GM23338 (cell line): ENCODE results near the gene IRX1. TPM values are rescaled to one million over a fixed set of nuclear protein-coding genes. Genes with fewer than 3 reads are reported as not detected.

Source experiments
- ATAC-seq: fragments of 200-7000 bp; cut with Tn5 transposase; 3 replicates; pipeline ENCODE4 v1.9.1; 2020
- DNase-seq: peaks from one replicate; pipeline ENCODE4 v3.0.0-alpha.2; 2015; ENCODE audit warnings: low spot score
- H2AFZ ChIP-seq: fragments of 200-600 bp; sonication (generic); 2 replicates; pipeline ENCODE4 v1.8.0; 2016; ENCODE audit warnings: antibody characterized with exemption, mild to moderate bottlenecking, moderate library complexity
- H3F3A ChIP-seq: fragments of 200-600 bp; sonication (generic); replicated peaks from 2 replicates; pipeline ENCODE4 v1.8.0; 2017; ENCODE audit warnings: antibody characterized with exemption, mixed run types, low read depth
- H3K27ac ChIP-seq: fragments of 200-600 bp; sonication (generic); 2 replicates; pipeline ENCODE4 v1.6.1; 2016; ENCODE audit warnings: low read depth
- H3K27me3 ChIP-seq: fragments of 200-600 bp; sonication (generic); 2 replicates; pipeline ENCODE4 v1.8.0; 2016; ENCODE audit warnings: mild to moderate bottlenecking, mixed run types, moderate library complexity; ENCODE audit not compliant: insufficient read depth
- H3K36me3 ChIP-seq: fragments of 200-600 bp; sonication (generic); 2 replicates; pipeline ENCODE4 v1.8.0; 2016; ENCODE audit warnings: mild to moderate bottlenecking; ENCODE audit not compliant: insufficient read depth
- H3K4me1 ChIP-seq: fragments of 200-600 bp; sonication (generic); 2 replicates; pipeline ENCODE4 v1.8.0; 2016; ENCODE audit warnings: mild to moderate bottlenecking, moderate library complexity; ENCODE audit not compliant: insufficient read depth
- H3K4me2 ChIP-seq: fragments of 200-600 bp; sonication (generic); 2 replicates; pipeline ENCODE4 v1.7.1; 2017; ENCODE audit warnings: mixed run types
- H3K4me3 ChIP-seq: fragments of 200-600 bp; sonication (generic); 2 replicates; pipeline ENCODE4 v1.6.1; 2016; ENCODE audit warnings: mixed run types
- H3K79me2 ChIP-seq: fragments of 200-600 bp; sonication (generic); replicated peaks from 2 replicates; pipeline ENCODE4 v1.8.0; 2017; ENCODE audit warnings: mild to moderate bottlenecking; ENCODE audit not compliant: insufficient read depth
- H3K9me2 ChIP-seq: fragments of 200-600 bp; sonication (generic); 2 replicates; pipeline ENCODE4 v1.8.0; 2017; ENCODE audit not compliant: insufficient read depth
- H4K20me1 ChIP-seq: fragments of 200-600 bp; sonication (generic); replicated peaks from 2 replicates; pipeline ENCODE4 v1.8.0; 2017; ENCODE audit warnings: mild to moderate bottlenecking; ENCODE audit not compliant: insufficient read depth
- H3K27ac Mint-ChIP-seq: 2 replicates; pipeline ENCODE4 v1.8.0; 2020; ENCODE audit warnings: inconsistent platforms, mild to moderate bottlenecking, moderate library complexity, mixed read lengths
- H3K27me3 Mint-ChIP-seq: 3 replicates; pipeline ENCODE4 v1.8.0; 2022; ENCODE audit warnings: low read depth, mild to moderate bottlenecking, moderate library complexity, mixed read lengths, inconsistent platforms; ENCODE audit not compliant: insufficient read depth, poor library complexity
- H3K36me3 Mint-ChIP-seq: 3 replicates; pipeline ENCODE4 v1.8.0; 2021; ENCODE audit warnings: low read depth, mild to moderate bottlenecking, inconsistent platforms, moderate library complexity, mixed read lengths
- H3K4me1 Mint-ChIP-seq: 3 replicates; pipeline ENCODE4 v1.8.0; 2020; ENCODE audit warnings: mild to moderate bottlenecking, inconsistent platforms, mixed read lengths
- H3K4me3 Mint-ChIP-seq: 3 replicates; pipeline ENCODE4 v1.8.0; 2021; ENCODE audit warnings: moderate library complexity, mild to moderate bottlenecking, inconsistent platforms, mixed read lengths
- H3K9me3 Mint-ChIP-seq: 3 replicates; pipeline ENCODE4 v1.8.0; 2020; ENCODE audit warnings: moderate library complexity, mild to moderate bottlenecking, inconsistent platforms, mixed read lengths
- CREB1 ChIP-seq: fragments of 250-450 bp; sonication (Bioruptor Pico); IDR thresholded peaks from 2 replicates; pipeline ENCODE4 v1.5.0; 2020; ENCODE audit warnings: low read depth, mild to moderate bottlenecking, moderate library complexity
- CTCF ChIP-seq, 2 experiments: fragments of 200-600 bp in 1 of 2; sonication (generic) in 1 of 2; conservative IDR thresholded peaks; 2 replicates each; pipeline versions ENCODE4 v1.5.1 to v1.6.1; 2016 to 2017; ENCODE audit warnings: antibody characterized with exemption in 2 of 2, low read depth in 2 of 2, mild to moderate bottlenecking in 2 of 2, moderate library complexity in 1 of 2
- EZH2 ChIP-seq: fragments of 200-600 bp; sonication (generic); IDR thresholded peaks from one replicate; pipeline ENCODE4 v1.8.0; 2017; ENCODE audit warnings: antibody characterized with exemption, mild to moderate bottlenecking, low read depth; ENCODE audit not compliant: unreplicated experiment
- EZH2phosphoT487 ChIP-seq: fragments of 200-600 bp; sonication (generic); IDR thresholded peaks from one replicate; pipeline ENCODE4 v1.8.1; 2018; ENCODE audit warnings: antibody characterized with exemption; ENCODE audit not compliant: unreplicated experiment
- ZNF462 ChIP-seq: fragments of 250-450 bp; sonication (Bioruptor Pico); IDR thresholded peaks from 2 replicates; pipeline ENCODE4 v1.5.0; 2020; ENCODE audit warnings: mild to moderate bottlenecking, moderate library complexity
- polyA plus RNA-seq: library from polyadenylated mRNA; unstranded; fragments of >200 nt; fragmentation: Nextera tagmentation; extraction: Ambion mirVana; gene quantifications from 2 replicates; pipeline ENCODE4 v1.2.1, GENCODE V29; 2016
- total RNA-seq: library from RNA; depleted of rRNA; stranded (reverse); fragments of >200 nt; shearing (Covaris generic); gene quantifications from 2 replicates; pipeline ENCODE4 v1.2.3, GENCODE V29; 2014

IRX1 gene
- total and polyA plus RNA-seq, 2 experiments from 2014 or later: 0.11 to 1.8 TPM

GRCh38 chr5:3584724-3585531 is 10.7 kb upstream of the IRX1 start (continued):
- no peak for TF ChIP-seq CREB1 (CRISPR knock-in tag)

- Mint-ChIP-seq H3K9me3 (no peaks in the 10 kb centered on the region; the same call in 1 of the 3 replicates), H3K27ac (no peak overlapping the region)
These were observed 5.3 kb upstream of the IRX1 start for GRCh38 chr5:3590161-3590966.

More at GRCh38 chr5:3590161-3590966, 5.3 kb upstream of the IRX1 start:
- Histone ChIP-seq H3K4me1 (peaks cover 32% of the 10 kb centered on the region), H3K79me2 (no peaks in the 10 kb centered on the region), H3K4me3 (peak overlapping the region; percentile 55), H3K9me2 (no peaks in the 10 kb centered on the region), H3F3A (no peaks in the 10 kb centered on the region), H2AFZ (no peak overlapping the region), H3K27ac (no peak overlapping the region), H3K4me2 (peak overlapping the region; percentile 77), H4K20me1 (peaks cover 18% of the 10 kb centered on the region; the same call in 1 of the 2 replicates), H3K27me3 (peaks cover 97% of the 10 kb centered on the region), H3K36me3 (no peaks in the 10 kb centered on the region)
- peak overlapping the region; percentile 64 for H3K4me3 Mint-ChIP-seq
- peaks cover 19% of the 10 kb centered on the region for H3K4me1 Mint-ChIP-seq
- no peaks in the 10 kb centered on the region for H3K36me3 Mint-ChIP-seq
- peaks cover 79% of the 10 kb centered on the region for H3K27me3 Mint-ChIP-seq
- TF ChIP-seq CTCF (conservative IDR thresholded peaks at IDR 0.05; ENCODE audit: low read depth in 2 of 2) (no peak), EZH2 (peak; percentile 88), EZH2phosphoT487 (peak; percentile 52), ZNF462 (CRISPR knock-in tag) (no peak)
- ATAC-seq (peak; percentile 5; the same call in 2 of the 3 replicates), DNase-seq (peak; percentile 66)
